ENCODE data around the gene KY. TPM values are rescaled to one million over a fixed set of nuclear protein-coding genes. Genes with fewer than 3 reads are reported as not detected.

Gene KY
- polyA plus RNA-seq, 3 donors, result 0.03 to 0.09 TPM; not detected in 1

GRCh38 chr3:134610432-134611385 is 40.1 kb downstream of the KY start:
- Histone ChIP-seq H3K4me1 (ENCODE audit: control insufficient read depth in 1 of 2, insufficient read depth in 2 of 2, low read length in 2 of 2) (peaks cover 25 to 30% of the 10 kb centered on the region in 2 donors), H3K27me3 (ENCODE audit: control insufficient read depth in 2 of 2, insufficient read depth in 2 of 2, low read length in 2 of 2) (no peaks in the 10 kb centered on the region), H4K20me1 (ENCODE audit: insufficient read depth, low read length) (no peaks in the 10 kb centered on the region), H3K4me3 (replicated peaks in 1 of 3; ENCODE audit: low read depth in 2 of 3, low read length in 3 of 3) (no peak overlapping the region), H3K4me2 (replicated peaks; ENCODE audit: extremely low read depth, low read length, poor library complexity, severe bottlenecking) (no peak overlapping the region), H3K27ac (ENCODE audit: low read depth in 1 of 2, low read length in 2 of 2) (no peak overlapping the region), H3K79me2 (ENCODE audit: insufficient read depth, low read length) (no peaks in the 10 kb centered on the region), H3K36me3 (replicated peaks in 1 of 2; ENCODE audit: control insufficient read depth in 1 of 2, insufficient read depth in 2 of 2, low read length in 2 of 2) (no peaks in the 10 kb centered on the region), H3K9me3 (replicated peaks in 1 of 2; ENCODE audit: control insufficient read depth in 1 of 2, insufficient read depth in 1 of 2, low read length in 2 of 2) (no peaks in the 10 kb centered on the region), H2AFZ (ENCODE audit: insufficient read depth, low read depth, low read length, poor library complexity, severe bottlenecking) (no peak overlapping the region), H3K9ac (ENCODE audit: insufficient read depth, low read length, poor library complexity, severe bottlenecking) (no peak overlapping the region)
- no peaks in the 10 kb centered on the region for H3K36me3 Mint-ChIP-seq
- DNase-seq, result no peak
- 89% methylated on average over 3 of the region's 11 CpGs for WGBS (ENCODE audit: insufficient coverage)
- H3K27me3 Mint-ChIP-seq (ENCODE audit: low read depth in 3 of 3), result peaks cover 0 to 5% (median 2%) of the 10 kb centered on the region in 3 donors
- H3K27ac Mint-ChIP-seq, result no peak overlapping the region
- H3K4me1 Mint-ChIP-seq, result peaks cover 38% of the 10 kb centered on the region
- TF ChIP-seq, protein P1, sequence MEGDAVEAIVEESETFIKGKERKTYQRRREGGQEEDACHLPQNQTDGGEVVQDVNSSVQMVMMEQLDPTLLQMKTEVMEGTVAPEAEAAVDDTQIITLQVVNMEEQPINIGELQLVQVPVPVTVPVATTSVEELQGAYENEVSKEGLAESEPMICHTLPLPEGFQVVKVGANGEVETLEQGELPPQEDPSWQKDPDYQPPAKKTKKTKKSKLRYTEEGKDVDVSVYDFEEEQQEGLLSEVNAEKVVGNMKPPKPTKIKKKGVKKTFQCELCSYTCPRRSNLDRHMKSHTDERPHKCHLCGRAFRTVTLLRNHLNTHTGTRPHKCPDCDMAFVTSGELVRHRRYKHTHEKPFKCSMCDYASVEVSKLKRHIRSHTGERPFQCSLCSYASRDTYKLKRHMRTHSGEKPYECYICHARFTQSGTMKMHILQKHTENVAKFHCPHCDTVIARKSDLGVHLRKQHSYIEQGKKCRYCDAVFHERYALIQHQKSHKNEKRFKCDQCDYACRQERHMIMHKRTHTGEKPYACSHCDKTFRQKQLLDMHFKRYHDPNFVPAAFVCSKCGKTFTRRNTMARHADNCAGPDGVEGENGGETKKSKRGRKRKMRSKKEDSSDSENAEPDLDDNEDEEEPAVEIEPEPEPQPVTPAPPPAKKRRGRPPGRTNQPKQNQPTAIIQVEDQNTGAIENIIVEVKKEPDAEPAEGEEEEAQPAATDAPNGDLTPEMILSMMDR (IDR thresholded peaks at IDR 0.05), result no peak
- H3K4me3 Mint-ChIP-seq, result no peak overlapping the region
- H3K9me3 Mint-ChIP-seq, result no peaks in the 10 kb centered on the region
- intact Hi-C loops (cut with micrococcal nuclease), result no loop called here

GRCh38 chr3:134609821-134610431 is 40.9 kb downstream of the KY start:
- intact Hi-C loops (cut with micrococcal nuclease), result loop anchor here in 1 of 2 donors (10.0 kb wide), 1 partner anchor 1285 kb away; no protein-coding TSS in a partner anchor

More at GRCh38 chr3:134609821-134610431, 40.9 kb downstream of the KY start:
- H4K20me1 ChIP-seq (ENCODE audit: insufficient read depth, low read length), result no peaks in the 10 kb centered on the region
- no peak overlapping the region for H3K4me2 ChIP-seq (replicated peaks; ENCODE audit: extremely low read depth, low read length, poor library complexity, severe bottlenecking)
- no peaks in the 10 kb centered on the region for H3K27me3 ChIP-seq (ENCODE audit: control insufficient read depth in 2 of 2, insufficient read depth in 2 of 2, low read length in 2 of 2)
- no peak overlapping the region for H3K27ac Mint-ChIP-seq
- H3K9me3 Mint-ChIP-seq, result no peaks in the 10 kb centered on the region
- WGBS (ENCODE audit: insufficient coverage), result no CpG with 5 or more reads among the region's 10 CpGs
- H3K9me3 ChIP-seq (replicated peaks in 1 of 2; ENCODE audit: control insufficient read depth in 1 of 2, insufficient read depth in 1 of 2, low read length in 2 of 2), result no peaks in the 10 kb centered on the region
- no peaks in the 10 kb centered on the region for H3K36me3 ChIP-seq (replicated peaks in 1 of 2; ENCODE audit: control insufficient read depth in 1 of 2, insufficient read depth in 2 of 2, low read length in 2 of 2)
- DNase-seq, result no peak
- H3K27ac ChIP-seq (ENCODE audit: low read depth in 1 of 2, low read length in 2 of 2), result no peak overlapping the region
- no peak overlapping the region for H3K4me3 ChIP-seq (replicated peaks in 1 of 3; ENCODE audit: low read depth in 2 of 3, low read length in 3 of 3)
- no peak overlapping the region for H3K9ac ChIP-seq (ENCODE audit: insufficient read depth, low read length, poor library complexity, severe bottlenecking)
- H3K4me1 ChIP-seq (ENCODE audit: control insufficient read depth in 1 of 2, insufficient read depth in 2 of 2, low read length in 2 of 2), result peaks cover 33 to 38% of the 10 kb centered on the region in 2 donors
- peaks cover 46% of the 10 kb centered on the region for H3K4me1 Mint-ChIP-seq
- H3K4me3 Mint-ChIP-seq, result no peak overlapping the region
- peaks cover 0 to 5% (median 2%) of the 10 kb centered on the region in 3 donors for H3K27me3 Mint-ChIP-seq (ENCODE audit: low read depth in 3 of 3)
- TF ChIP-seq, protein P1 (IDR thresholded peaks at IDR 0.05), result no peak
- H3K36me3 Mint-ChIP-seq, result no peaks in the 10 kb centered on the region
- H3K79me2 ChIP-seq (ENCODE audit: insufficient read depth, low read length), result no peaks in the 10 kb centered on the region
- H2AFZ ChIP-seq (ENCODE audit: insufficient read depth, low read depth, low read length, poor library complexity, severe bottlenecking), result no peak overlapping the region

All from CD14-positive monocyte (primary cell).